Fibroblast of villous mesenchyme (primary cell): ENCODE results near the gene DNAJC6. TPM values are rescaled to one million over a fixed set of nuclear protein-coding genes. Genes with fewer than 3 reads are reported as not detected.

Source experiments
- DNase-seq: peaks from one replicate; pipeline ENCODE4 v3.0.0-alpha.2; 2010; ENCODE audit warnings: low read depth
- H3K4me3 ChIP-seq: 2 replicates; pipeline ENCODE4 v1.5.1; 2011; ENCODE audit warnings: low read depth, mild to moderate bottlenecking, low read length
- CTCF ChIP-seq: IDR thresholded peaks from 2 replicates; pipeline ENCODE4 v1.5.1; 2012; ENCODE audit warnings: low read depth, mild to moderate bottlenecking, low read length; ENCODE audit not compliant: insufficient read depth
- total RNA-seq: library from RNA; depleted of rRNA; stranded (reverse); fragments of >200 nt; gene quantifications from 2 replicates; pipeline ENCODE4 v1.2.3, GENCODE V29; 2012

The DNAJC6 gene
- total RNA-seq, 1 donor: 24.6 TPM

- no peak for TF ChIP-seq CTCF
- no peak overlapping the region for H3K4me3 ChIP-seq
- DNase-seq: no peak
Measured at GRCh38 chr1:65432918-65433317, 123.6 kb downstream of the DNAJC6 start.

- no peak overlapping the region for H3K4me3 ChIP-seq
- DNase-seq: no peak
- TF ChIP-seq CTCF: no peak
Measured at GRCh38 chr1:65434255-65434654, 124.9 kb downstream of the DNAJC6 start.

- no peak for TF ChIP-seq CTCF
- DNase-seq: no peak
- no peak overlapping the region for H3K4me3 ChIP-seq
Measured at GRCh38 chr1:65434760-65435159, 125.4 kb downstream of the DNAJC6 start.

- peak; percentile 75 for DNase-seq
- no peak for TF ChIP-seq CTCF
- no peak overlapping the region for H3K4me3 ChIP-seq
Measured at GRCh38 chr1:65435987-65436386, 126.6 kb downstream of the DNAJC6 start.

GRCh38 chr1:65437616-65438015, 128.3 kb downstream of the DNAJC6 start:
- no peak overlapping the region for H3K4me3 ChIP-seq
- DNase-seq: no peak
- no peak for TF ChIP-seq CTCF

- DNase-seq: no peak
- no peak overlapping the region for H3K4me3 ChIP-seq
- no peak for TF ChIP-seq CTCF
Measured at GRCh38 chr1:65440322-65440900, 131.1 kb downstream of the DNAJC6 start.

- TF ChIP-seq CTCF: no peak
- peak; percentile 72 for DNase-seq
- no peak overlapping the region for H3K4me3 ChIP-seq
Measured at GRCh38 chr1:65440915-65441314, 131.6 kb downstream of the DNAJC6 start.
